22Rv1 (cell line): ENCODE data around the gene NCKAP5.

Source experiments
- H3K27ac ChIP-seq: fragments of 450-650 bp; 2 replicates; pipeline ENCODE4 v1.5.1; 2017
- CTCF ChIP-seq: fragments of 450-650 bp; IDR thresholded peaks from 2 replicates; pipeline ENCODE4 v1.5.1; 2017; ENCODE audit warnings: mild to moderate bottlenecking
- ZFX ChIP-seq: fragments of 450-650 bp; IDR thresholded peaks from 2 replicates; pipeline ENCODE4 v1.6.1; 2017; ENCODE audit warnings: antibody characterized with exemption, borderline replicate concordance

NCKAP5 gene

GRCh38 chr2:133197156-133197555 is 371.1 kb downstream of the NCKAP5 start:
- no peak overlapping the region for H3K27ac ChIP-seq
- TF ChIP-seq ZFX: no peak
- TF ChIP-seq CTCF: no peak

- no peak overlapping the region for H3K27ac ChIP-seq
- no peak for TF ChIP-seq ZFX
- no peak for TF ChIP-seq CTCF
These were observed 373.4 kb downstream of the NCKAP5 start for GRCh38 chr2:133194777-133195335.

GRCh38 chr2:133194362-133194655 is 374.0 kb downstream of the NCKAP5 start:
- no peak overlapping the region for H3K27ac ChIP-seq
- TF ChIP-seq CTCF (no peak), ZFX (no peak)

- no peak overlapping the region for H3K27ac ChIP-seq
- TF ChIP-seq CTCF (no peak), ZFX (no peak)
These were observed 374.5 kb downstream of the NCKAP5 start for GRCh38 chr2:133193544-133194361.

GRCh38 chr2:133192028-133192427 is 376.2 kb downstream of the NCKAP5 start:
- H3K27ac ChIP-seq: no peak overlapping the region
- TF ChIP-seq ZFX (no peak), CTCF (no peak)

GRCh38 chr2:133177196-133177595 is 391.1 kb downstream of the NCKAP5 start:
- H3K27ac ChIP-seq: no peak overlapping the region
- TF ChIP-seq CTCF (no peak), ZFX (no peak)

GRCh38 chr2:133175926-133176325 is 392.3 kb downstream of the NCKAP5 start:
- TF ChIP-seq CTCF (no peak), ZFX (no peak)
- H3K27ac ChIP-seq: no peak overlapping the region
